Activated naive CD4-positive, alpha-beta T cell treated with anti-CD3 and anti-CD28 coated beads, Interleukin-2, amount 50 U/mL, for 24 hours (primary cell): Measurements from ENCODE around the gene SFRP5.

ENCODE experiments used
- H3K27ac Mint-ChIP-seq: one replicate; pipeline ENCODE4 v1.8.0; 2021; ENCODE audit warnings: mild to moderate bottlenecking, mixed read lengths
- H3K27me3 Mint-ChIP-seq: one replicate; pipeline ENCODE4 v1.8.0; 2021; ENCODE audit warnings: mixed read lengths
- H3K36me3 Mint-ChIP-seq: one replicate; pipeline ENCODE4 v1.8.0; 2021; ENCODE audit warnings: mixed read lengths
- H3K4me1 Mint-ChIP-seq: one replicate; pipeline ENCODE4 v1.8.0; 2021; ENCODE audit warnings: mixed read lengths
- H3K4me3 Mint-ChIP-seq: one replicate; pipeline ENCODE4 v1.8.0; 2021; ENCODE audit warnings: mild to moderate bottlenecking, mixed read lengths
- H3K9me3 Mint-ChIP-seq: one replicate; pipeline ENCODE4 v1.8.0; 2021; ENCODE audit warnings: mixed read lengths

Gene SFRP5

GRCh38 chr10:97736902-97737769 is 34.7 kb downstream of the SFRP5 start, which contains the start of gene ZFYVE27:
Gene ZFYVE27 (plus strand): TSS chr10:97737128. CDS start chr10:97738478, 1,350 bp downstream.
- Mint-ChIP-seq H3K4me1 (peaks cover 52% of the 10 kb centered on the region), H3K9me3 (no peaks in the 10 kb centered on the region), H3K36me3 (peaks cover 5% of the 10 kb centered on the region), H3K27me3 (no peaks in the 10 kb centered on the region), H3K27ac (peak within 1 kb of the TSS; percentile 96), H3K4me3 (peak within 1 kb of the TSS; percentile 91)

GRCh38 chr10:97736403-97736901 is 35.3 kb downstream of the SFRP5 start:
- H3K27me3 Mint-ChIP-seq: peaks cover 2% of the 10 kb centered on the region
- peaks cover 5% of the 10 kb centered on the region for H3K36me3 Mint-ChIP-seq
- peaks cover 49% of the 10 kb centered on the region for H3K4me1 Mint-ChIP-seq
- no peaks in the 10 kb centered on the region for H3K9me3 Mint-ChIP-seq
- peak overlapping the region; percentile 91 for H3K4me3 Mint-ChIP-seq
- peak overlapping the region; percentile 96 for H3K27ac Mint-ChIP-seq

DNA sequence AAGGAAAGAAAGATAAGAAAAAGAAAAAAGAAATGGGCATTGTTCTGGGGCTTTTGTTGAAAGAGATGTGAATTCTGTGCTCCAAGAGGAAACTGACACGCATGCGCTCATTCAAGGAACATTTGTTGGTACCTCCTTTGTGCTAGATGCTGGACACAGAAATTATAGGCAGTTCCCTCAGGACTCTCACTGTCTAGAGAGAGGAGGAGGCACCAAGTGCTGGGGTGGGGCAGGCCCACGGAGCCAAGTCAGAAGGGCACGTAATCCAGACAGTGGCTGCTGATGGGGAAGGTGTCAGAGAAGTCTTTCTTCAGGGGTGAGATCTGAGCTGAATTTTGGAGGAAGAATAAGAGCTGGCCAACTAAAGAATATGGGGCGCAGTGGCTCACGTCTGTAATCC is 37.8 kb downstream of the SFRP5 start:
- Mint-ChIP-seq H3K27ac (no peak overlapping the region), H3K9me3 (no peaks in the 10 kb centered on the region), H3K36me3 (no peaks in the 10 kb centered on the region), H3K4me3 (no peak overlapping the region), H3K4me1 (peaks cover 28% of the 10 kb centered on the region), H3K27me3 (peaks cover 4% of the 10 kb centered on the region)

- Mint-ChIP-seq H3K36me3 (no peaks in the 10 kb centered on the region), H3K27me3 (peaks cover 4% of the 10 kb centered on the region), H3K9me3 (no peaks in the 10 kb centered on the region), H3K27ac (no peak overlapping the region), H3K4me3 (no peak overlapping the region), H3K4me1 (peaks cover 23% of the 10 kb centered on the region)
These were observed 38.5 kb downstream of the SFRP5 start for GRCh38 chr10:97733256-97733655.

GRCh38 chr10:97732052-97732359 is 39.8 kb downstream of the SFRP5 start:
- H3K4me1 Mint-ChIP-seq: peaks cover 14% of the 10 kb centered on the region
- H3K36me3 Mint-ChIP-seq: no peaks in the 10 kb centered on the region
- H3K27me3 Mint-ChIP-seq: peaks cover 4% of the 10 kb centered on the region
- no peak overlapping the region for H3K4me3 Mint-ChIP-seq
- no peak overlapping the region for H3K27ac Mint-ChIP-seq
- no peaks in the 10 kb centered on the region for H3K9me3 Mint-ChIP-seq

GRCh38 chr10:97731346-97732051 is 40.3 kb downstream of the SFRP5 start:
- H3K36me3 Mint-ChIP-seq: no peaks in the 10 kb centered on the region
- H3K27ac Mint-ChIP-seq: no peak overlapping the region
- no peaks in the 10 kb centered on the region for H3K9me3 Mint-ChIP-seq
- H3K4me1 Mint-ChIP-seq: peaks cover 10% of the 10 kb centered on the region
- no peak overlapping the region for H3K4me3 Mint-ChIP-seq
- H3K27me3 Mint-ChIP-seq: peaks cover 4% of the 10 kb centered on the region

- Mint-ChIP-seq H3K27me3 (peaks cover 4% of the 10 kb centered on the region), H3K36me3 (no peaks in the 10 kb centered on the region), H3K9me3 (no peaks in the 10 kb centered on the region), H3K27ac (no peak overlapping the region), H3K4me1 (no peaks in the 10 kb centered on the region), H3K4me3 (no peak overlapping the region)
These were observed 42.8 kb downstream of the SFRP5 start for GRCh38 chr10:97729014-97729413.

GRCh38 chr10:97726636-97727178 is 45.1 kb downstream of the SFRP5 start:
- Mint-ChIP-seq H3K27ac (no peak overlapping the region), H3K4me1 (no peaks in the 10 kb centered on the region), H3K36me3 (no peaks in the 10 kb centered on the region), H3K9me3 (no peaks in the 10 kb centered on the region), H3K27me3 (peaks cover 2% of the 10 kb centered on the region), H3K4me3 (no peak overlapping the region)

GRCh38 chr10:97724341-97724941 is 47.4 kb downstream of the SFRP5 start:
- Mint-ChIP-seq H3K27ac (no peak overlapping the region), H3K9me3 (no peaks in the 10 kb centered on the region), H3K27me3 (peaks cover 2% of the 10 kb centered on the region), H3K4me3 (no peak overlapping the region), H3K36me3 (no peaks in the 10 kb centered on the region), H3K4me1 (no peaks in the 10 kb centered on the region)

DNA sequence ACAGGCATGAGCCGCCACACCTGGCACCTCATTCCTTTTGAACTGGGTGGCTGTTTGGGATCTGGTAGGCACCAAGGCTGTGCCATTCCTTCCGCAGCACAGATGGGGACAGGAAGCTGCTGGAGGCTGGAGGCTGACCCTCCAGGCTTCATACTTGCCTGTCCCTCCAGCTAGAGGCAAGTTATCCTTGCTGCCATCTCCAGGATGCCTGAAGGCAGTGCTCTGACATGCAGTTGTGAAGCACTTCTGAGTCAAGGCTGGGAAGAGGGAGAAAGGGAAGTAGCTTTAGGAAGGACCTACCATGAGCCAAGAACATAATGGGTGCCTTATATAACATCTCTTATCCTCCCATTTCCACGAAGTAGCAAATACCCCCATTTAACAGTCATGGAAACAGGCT is 48.8 kb downstream of the SFRP5 start:
- H3K27ac Mint-ChIP-seq: no peak overlapping the region
- H3K36me3 Mint-ChIP-seq: no peaks in the 10 kb centered on the region
- H3K4me3 Mint-ChIP-seq: no peak overlapping the region
- H3K27me3 Mint-ChIP-seq: no peaks in the 10 kb centered on the region
- no peaks in the 10 kb centered on the region for H3K9me3 Mint-ChIP-seq
- H3K4me1 Mint-ChIP-seq: no peaks in the 10 kb centered on the region

DNA sequence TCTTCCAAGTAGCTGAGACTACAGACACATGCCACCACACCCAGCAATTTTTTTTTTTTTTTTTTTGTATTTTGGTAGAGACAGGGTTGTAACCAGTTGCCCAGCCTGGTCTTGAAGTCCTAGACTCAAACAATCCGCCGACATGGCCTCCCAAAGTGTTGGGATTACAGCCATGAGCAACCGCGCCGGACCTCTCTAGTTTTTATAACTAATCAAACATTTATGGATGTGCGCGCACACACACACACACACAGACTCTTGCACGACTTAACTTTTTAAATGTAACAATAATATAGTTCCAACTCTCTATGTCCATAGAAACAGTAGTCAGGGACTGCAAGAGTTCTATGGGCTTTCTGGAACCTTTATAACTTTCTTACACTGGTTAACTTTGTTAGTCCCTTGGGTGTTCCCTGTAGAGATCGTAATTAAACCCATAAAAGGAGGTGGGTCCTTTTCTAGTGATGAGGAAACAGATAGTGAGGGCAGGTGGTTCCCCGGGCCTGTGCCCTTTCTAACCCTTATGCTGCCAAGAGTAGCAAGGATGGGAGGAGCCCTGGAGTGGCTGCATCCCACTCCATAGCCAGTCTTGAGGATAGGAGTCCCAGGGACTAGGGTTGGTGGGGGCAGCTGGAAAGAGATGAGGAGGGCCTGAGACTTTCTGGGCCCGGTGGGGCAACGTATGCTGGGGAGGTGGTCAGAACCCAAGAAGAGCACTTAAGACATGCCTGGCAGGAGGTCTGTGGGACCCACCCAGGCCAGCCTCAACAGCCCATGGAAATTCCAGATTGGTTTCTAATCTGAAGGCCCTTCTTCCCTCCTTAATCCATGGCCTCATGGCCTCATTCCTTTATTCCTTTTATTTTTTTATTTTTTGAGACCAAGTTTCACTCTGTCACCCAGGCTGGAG is 49.7 kb downstream of the SFRP5 start:
- H3K36me3 Mint-ChIP-seq: no peaks in the 10 kb centered on the region
- H3K4me1 Mint-ChIP-seq: no peaks in the 10 kb centered on the region
- H3K4me3 Mint-ChIP-seq: no peak overlapping the region
- no peaks in the 10 kb centered on the region for H3K9me3 Mint-ChIP-seq
- H3K27ac Mint-ChIP-seq: no peak overlapping the region
- H3K27me3 Mint-ChIP-seq: no peaks in the 10 kb centered on the region

DNA sequence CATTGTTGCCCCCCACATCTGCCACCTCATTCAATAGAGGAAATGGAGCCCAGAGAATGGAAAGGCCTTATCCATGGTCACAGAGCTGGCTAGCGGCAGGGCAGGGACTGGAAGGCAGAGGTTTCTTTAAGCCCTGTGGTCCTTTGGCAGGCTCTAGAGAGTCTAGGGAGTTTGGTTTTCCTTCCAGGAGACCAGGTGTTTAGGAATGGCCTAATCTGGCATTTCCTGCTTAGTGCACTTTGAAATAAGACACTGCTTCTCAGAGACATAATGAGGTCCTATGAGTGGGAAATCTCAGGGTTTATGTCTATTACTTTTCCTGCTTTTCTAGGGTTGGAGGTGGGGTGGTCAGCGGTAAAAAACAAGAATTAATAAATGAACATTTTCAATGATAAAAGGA is 52.2 kb downstream of the SFRP5 start:
- Mint-ChIP-seq H3K36me3 (no peaks in the 10 kb centered on the region), H3K4me1 (peaks cover 4% of the 10 kb centered on the region), H3K27ac (no peak overlapping the region), H3K4me3 (no peak overlapping the region), H3K27me3 (no peaks in the 10 kb centered on the region), H3K9me3 (no peaks in the 10 kb centered on the region)

DNA sequence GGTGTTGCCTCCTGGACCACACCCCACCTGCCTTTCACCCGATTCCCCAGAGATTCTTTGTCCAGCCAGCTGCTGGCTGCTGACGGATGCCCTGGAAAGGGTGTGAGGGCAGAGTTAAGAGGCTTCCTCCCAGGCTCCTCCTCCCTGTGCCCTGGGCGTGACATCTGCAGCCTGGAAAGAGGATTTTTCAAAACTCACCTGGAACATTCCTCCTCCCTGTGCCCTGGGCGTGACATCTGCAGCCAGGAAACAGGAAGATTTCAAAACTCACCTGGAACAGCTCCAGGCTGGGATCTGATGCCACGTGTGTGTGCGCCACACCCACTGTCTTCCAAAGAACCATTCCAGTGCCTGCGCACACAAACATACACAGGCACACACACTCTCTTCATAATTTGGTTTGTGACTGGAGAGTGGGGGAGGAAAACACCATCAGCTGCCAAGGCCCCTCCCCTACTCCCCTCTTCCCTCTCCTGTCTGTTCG is 53.1 kb downstream of the SFRP5 start:
- Mint-ChIP-seq H3K4me3 (no peak overlapping the region), H3K27me3 (no peaks in the 10 kb centered on the region), H3K4me1 (peaks cover 8% of the 10 kb centered on the region), H3K36me3 (no peaks in the 10 kb centered on the region), H3K9me3 (no peaks in the 10 kb centered on the region), H3K27ac (no peak overlapping the region)

DNA sequence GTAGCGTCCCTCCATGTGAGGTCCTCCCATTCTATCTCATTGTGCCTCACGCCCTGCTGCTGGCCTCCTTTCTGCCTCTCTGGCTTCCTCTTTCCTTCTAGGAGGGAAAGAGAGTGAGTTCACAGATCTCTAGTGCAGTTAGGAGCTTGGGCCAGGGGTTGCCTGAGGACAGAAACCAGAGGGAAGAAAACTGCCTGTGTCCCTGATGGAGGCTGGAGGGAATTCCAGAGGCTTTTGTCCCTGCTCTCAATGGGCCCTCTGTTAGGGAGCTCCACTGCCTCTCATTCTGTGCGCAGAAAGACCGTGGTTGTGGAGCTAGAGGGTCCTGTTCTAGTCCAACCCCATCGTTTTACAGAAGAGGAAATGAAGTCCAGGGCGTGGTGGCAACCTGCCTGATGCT is 53.6 kb downstream of the SFRP5 start:
- H3K27ac Mint-ChIP-seq: no peak overlapping the region

DNA sequence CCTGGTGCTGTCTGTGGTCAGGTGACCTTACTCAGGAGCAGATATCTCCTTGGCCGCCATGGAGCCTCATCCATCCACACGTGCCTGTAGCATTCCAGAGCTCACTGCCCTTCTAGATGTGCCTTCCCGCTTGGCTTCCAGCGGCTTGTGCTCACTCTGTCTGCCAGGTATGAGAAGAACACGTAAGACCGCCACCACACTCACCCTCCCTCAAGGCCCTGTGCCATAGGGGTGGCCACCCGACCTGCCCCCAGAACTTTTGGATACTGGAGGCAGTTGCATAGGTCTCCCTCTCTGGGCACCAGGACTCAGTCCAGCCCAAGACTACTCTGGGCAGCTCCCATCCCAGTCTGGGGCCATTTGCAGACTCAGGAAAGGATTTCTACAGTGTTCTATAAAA is 54.2 kb downstream of the SFRP5 start:
- no peak overlapping the region for H3K4me3 Mint-ChIP-seq
- H3K27me3 Mint-ChIP-seq: peaks cover 4% of the 10 kb centered on the region
- peaks cover 12% of the 10 kb centered on the region for H3K4me1 Mint-ChIP-seq
- H3K9me3 Mint-ChIP-seq: no peaks in the 10 kb centered on the region
- no peaks in the 10 kb centered on the region for H3K36me3 Mint-ChIP-seq
- no peak overlapping the region for H3K27ac Mint-ChIP-seq

More for the DNA sequence above, 53.6 kb downstream of the SFRP5 start:
- H3K9me3 Mint-ChIP-seq: no peaks in the 10 kb centered on the region
- no peaks in the 10 kb centered on the region for H3K27me3 Mint-ChIP-seq
- H3K4me1 Mint-ChIP-seq: peaks cover 8% of the 10 kb centered on the region
- no peaks in the 10 kb centered on the region for H3K36me3 Mint-ChIP-seq
- no peak overlapping the region for H3K4me3 Mint-ChIP-seq
